ENCODE measurements around the gene SLC25A43.

- TF ChIP-seq CTCF (IDR thresholded peaks at IDR 0.05; ENCODE audit: insufficient read depth, low read length) (no peak), POLR2AphosphoS5 (IDR thresholded peaks at IDR 0.05; ENCODE audit: low read depth) (peak; percentile 48; the same call in 1 of the 2 replicates), SPI1 (IDR thresholded peaks at IDR 0.05; ENCODE audit: borderline replicate concordance, low read depth) (peak; percentile 96)
- TF ChIP-seq, protein P1, sequence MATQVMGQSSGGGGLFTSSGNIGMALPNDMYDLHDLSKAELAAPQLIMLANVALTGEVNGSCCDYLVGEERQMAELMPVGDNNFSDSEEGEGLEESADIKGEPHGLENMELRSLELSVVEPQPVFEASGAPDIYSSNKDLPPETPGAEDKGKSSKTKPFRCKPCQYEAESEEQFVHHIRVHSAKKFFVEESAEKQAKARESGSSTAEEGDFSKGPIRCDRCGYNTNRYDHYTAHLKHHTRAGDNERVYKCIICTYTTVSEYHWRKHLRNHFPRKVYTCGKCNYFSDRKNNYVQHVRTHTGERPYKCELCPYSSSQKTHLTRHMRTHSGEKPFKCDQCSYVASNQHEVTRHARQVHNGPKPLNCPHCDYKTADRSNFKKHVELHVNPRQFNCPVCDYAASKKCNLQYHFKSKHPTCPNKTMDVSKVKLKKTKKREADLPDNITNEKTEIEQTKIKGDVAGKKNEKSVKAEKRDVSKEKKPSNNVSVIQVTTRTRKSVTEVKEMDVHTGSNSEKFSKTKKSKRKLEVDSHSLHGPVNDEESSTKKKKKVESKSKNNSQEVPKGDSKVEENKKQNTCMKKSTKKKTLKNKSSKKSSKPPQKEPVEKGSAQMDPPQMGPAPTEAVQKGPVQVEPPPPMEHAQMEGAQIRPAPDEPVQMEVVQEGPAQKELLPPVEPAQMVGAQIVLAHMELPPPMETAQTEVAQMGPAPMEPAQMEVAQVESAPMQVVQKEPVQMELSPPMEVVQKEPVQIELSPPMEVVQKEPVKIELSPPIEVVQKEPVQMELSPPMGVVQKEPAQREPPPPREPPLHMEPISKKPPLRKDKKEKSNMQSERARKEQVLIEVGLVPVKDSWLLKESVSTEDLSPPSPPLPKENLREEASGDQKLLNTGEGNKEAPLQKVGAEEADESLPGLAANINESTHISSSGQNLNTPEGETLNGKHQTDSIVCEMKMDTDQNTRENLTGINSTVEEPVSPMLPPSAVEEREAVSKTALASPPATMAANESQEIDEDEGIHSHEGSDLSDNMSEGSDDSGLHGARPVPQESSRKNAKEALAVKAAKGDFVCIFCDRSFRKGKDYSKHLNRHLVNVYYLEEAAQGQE (IDR thresholded peaks at IDR 0.05; ENCODE audit: insufficient replicate concordance, low read depth): no peak
Measured at GRCh38 chrX:119497185-119497584, 98.0 kb downstream of the SLC25A43 start.
